Transverse colon (tissue), 4 donors: Measurements from ENCODE around the gene ACER1. TPM values are rescaled to one million over a fixed set of nuclear protein-coding genes. Genes with fewer than 3 reads are reported as not detected.
"Not testable (repeated sequence)": the region's sequence is repeated elsewhere in the genome, so short reads cannot be mapped to it uniquely, and the experiment has no call there.

ENCODE experiments used
- DNase-seq: peaks from one replicate; pipeline ENCODE4 v3.0.0-alpha.2; 2019
- H3K27ac ChIP-seq, 4 donors: fragments of 200-600 bp; sonication (generic); 2 replicates each; pipeline ENCODE4 v1.5.1; 2016 to 2018; ENCODE audit warnings: inconsistent platforms in 4 of 4
- H3K27me3 ChIP-seq: fragments of 200-600 bp; sonication (generic); 2 replicates; pipeline ENCODE4 v1.5.1; 2017; ENCODE audit warnings: inconsistent platforms
- H3K36me3 ChIP-seq, 4 donors: fragments of 200-600 bp; sonication (generic); 2 replicates each; pipeline ENCODE4 v1.5.1; 2017 to 2019; ENCODE audit warnings: inconsistent platforms in 4 of 4
- H3K4me1 ChIP-seq, 4 donors: fragments of 200-600 bp; sonication (generic); 2 replicates each; pipeline ENCODE4 v1.5.1; 2017 to 2020; ENCODE audit warnings: inconsistent platforms in 4 of 4
- H3K4me3 ChIP-seq, 4 donors: fragments of 200-600 bp; sonication (generic); 1 replicate in 1 of 4; 2 replicates in 3 of 4; pipeline versions ENCODE4 v1.5.1 to v1.6.1; 2017 to 2019; ENCODE audit warnings: inconsistent platforms in 4 of 4
- H3K9me3 ChIP-seq, 2 donors: fragments of 200-600 bp; sonication (generic); 2 replicates each; pipeline ENCODE4 v1.5.1; 2017 to 2019; ENCODE audit warnings: inconsistent platforms in 2 of 2
- EP300 ChIP-seq: sonication (generic); formaldehyde crosslinking; IDR thresholded peaks from one replicate; pipeline ENCODE4 v1.6.1; 2017; ENCODE audit warnings: antibody characterized with exemption, low read depth
- POLR2A ChIP-seq: fragments of 450-650 bp; IDR thresholded peaks from one replicate; pipeline ENCODE4 v1.6.1; 2016; ENCODE audit warnings: antibody characterized with exemption, mild to moderate bottlenecking, moderate library complexity
- POLR2AphosphoS5 ChIP-seq, 3 donors: sonication (generic); formaldehyde crosslinking; IDR thresholded peaks; one replicate each; pipeline ENCODE4 v1.6.1; 2016; ENCODE audit warnings: antibody characterized with exemption in 3 of 3
- WGBS, 2 donors: methylation state at CpG; one replicate each; pipeline ENCODE4 v1.1.5; 2018; ENCODE audit warnings: low coverage in 1 of 2; 5-methylcytosine and 5-hydroxymethylcytosine counted together
- in situ Hi-C, 4 donors: fragments of 200-750 bp; cut with MboI; loops; one replicate each; pipeline versions ENCODE4 v1.15.0 to v1.15.1; 2017; ENCODE audit warnings: low sequenced_read_pairs in 3 of 4, low pct_ligation_motif_present in 1 of 4, low pct_unique_long_range_greater_than_20kb in 1 of 4
- intact Hi-C: fragments of 100-400 bp; cut with DNase I; formaldehyde crosslinking; loops from one replicate; pipeline ENCODE4 v1.15.1; 2023; ENCODE audit warnings: low total_unique reads
- total RNA-seq, 4 donors: library from RNA; depleted of rRNA; stranded (reverse); fragments of >200 nt; gene quantifications; one replicate each; pipeline ENCODE4 v1.1.0, GENCODE V29; 2016
- TF ChIP-seq, protein P1 (sequence below), 5 experiments: fragments of 200-600 bp in 3 of 5; fragments of 450-650 bp in 2 of 5; sonication (generic) in 3 of 5; IDR thresholded peaks; 1 replicate in 2 of 5; 2 replicates in 3 of 5; pipeline ENCODE4 v1.5.1; 2016 to 2017; ENCODE audit warnings: antibody characterized with exemption in 5 of 5, inconsistent platforms in 3 of 5, mild to moderate bottlenecking in 2 of 5, moderate library complexity in 1 of 5

The ACER1 gene
- total RNA-seq, 4 donors from 2014 or later: 9.2 TPM; not detected in 3

DNA sequence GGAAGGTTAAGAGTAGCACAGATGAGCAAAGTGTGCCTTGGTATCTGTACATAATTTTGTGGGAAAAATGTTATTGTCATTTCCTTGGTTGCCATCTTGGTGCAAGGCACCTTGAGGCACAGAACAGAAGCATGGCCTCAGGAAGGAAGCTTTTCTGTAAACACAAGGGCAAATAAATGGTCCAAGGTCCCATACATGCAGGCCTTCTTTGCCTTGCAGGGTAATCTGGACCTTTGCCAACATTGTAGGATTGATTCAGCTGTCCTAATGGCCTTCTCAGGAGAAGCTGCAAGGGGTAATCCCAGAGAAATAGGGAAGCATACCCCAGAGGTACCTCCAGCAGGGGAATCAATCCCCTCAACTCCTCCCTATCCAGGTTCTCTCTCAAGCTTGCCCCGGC, 44.7 kb downstream of the ACER1 start:
- Histone ChIP-seq H3K36me3 (no peaks in the 10 kb centered on the region), H3K4me3 (no peak overlapping the region), H3K4me1 (no peaks in the 10 kb centered on the region), H3K9me3 (peaks cover 50 to 58% of the 10 kb centered on the region in 2 donors), H3K27me3 (no peaks in the 10 kb centered on the region), H3K27ac (no peak overlapping the region)
- intact Hi-C loops: no loop called here
- TF ChIP-seq POLR2AphosphoS5 (IDR thresholded peaks at IDR 0.05): no peak
- TF ChIP-seq EP300: no peak
- no peak for TF ChIP-seq POLR2A
- TF ChIP-seq, protein P1, sequence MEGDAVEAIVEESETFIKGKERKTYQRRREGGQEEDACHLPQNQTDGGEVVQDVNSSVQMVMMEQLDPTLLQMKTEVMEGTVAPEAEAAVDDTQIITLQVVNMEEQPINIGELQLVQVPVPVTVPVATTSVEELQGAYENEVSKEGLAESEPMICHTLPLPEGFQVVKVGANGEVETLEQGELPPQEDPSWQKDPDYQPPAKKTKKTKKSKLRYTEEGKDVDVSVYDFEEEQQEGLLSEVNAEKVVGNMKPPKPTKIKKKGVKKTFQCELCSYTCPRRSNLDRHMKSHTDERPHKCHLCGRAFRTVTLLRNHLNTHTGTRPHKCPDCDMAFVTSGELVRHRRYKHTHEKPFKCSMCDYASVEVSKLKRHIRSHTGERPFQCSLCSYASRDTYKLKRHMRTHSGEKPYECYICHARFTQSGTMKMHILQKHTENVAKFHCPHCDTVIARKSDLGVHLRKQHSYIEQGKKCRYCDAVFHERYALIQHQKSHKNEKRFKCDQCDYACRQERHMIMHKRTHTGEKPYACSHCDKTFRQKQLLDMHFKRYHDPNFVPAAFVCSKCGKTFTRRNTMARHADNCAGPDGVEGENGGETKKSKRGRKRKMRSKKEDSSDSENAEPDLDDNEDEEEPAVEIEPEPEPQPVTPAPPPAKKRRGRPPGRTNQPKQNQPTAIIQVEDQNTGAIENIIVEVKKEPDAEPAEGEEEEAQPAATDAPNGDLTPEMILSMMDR (IDR thresholded peaks at IDR 0.05): no peak
- WGBS, 2 donors: 100% methylated on average over 1 of the region's 1 CpG; no CpG with 5 or more reads in 1 of the 2 donors
- no peak for DNase-seq
- in situ Hi-C loops: loop anchor here in 1 of 4 donors (25.0 kb wide), 1 partner anchor 101 kb away; no protein-coding TSS in a partner anchor

DNA sequence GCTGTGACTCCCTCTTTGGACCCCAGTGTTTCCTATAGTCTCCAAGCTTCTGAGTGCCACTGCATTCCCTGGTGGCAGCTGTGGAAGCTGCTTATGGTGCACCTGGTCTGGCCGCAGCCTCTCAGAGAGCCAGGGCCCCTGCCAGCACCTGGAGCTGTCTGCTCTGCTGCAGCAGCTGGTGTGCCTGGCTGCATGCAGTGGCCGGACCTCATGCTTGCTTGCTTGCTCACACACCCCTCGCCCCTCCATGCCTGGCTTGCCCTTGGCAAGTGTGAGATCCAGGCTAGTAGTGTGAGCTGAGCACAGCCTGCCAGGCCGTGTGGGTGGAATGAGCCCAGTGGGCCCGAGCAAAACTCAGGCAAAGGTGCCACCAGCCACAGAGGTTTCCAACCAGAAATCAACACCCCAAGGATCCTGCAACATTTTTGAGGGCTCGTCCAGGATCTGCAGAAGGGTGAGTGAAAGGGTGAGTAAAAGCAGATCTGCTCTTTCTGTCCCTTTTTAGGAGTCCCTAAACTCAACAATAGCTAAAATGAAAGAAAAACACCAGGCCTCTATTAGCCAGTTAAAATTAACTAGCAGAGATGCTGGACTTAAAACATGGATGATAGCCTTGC, 46.0 kb downstream of the ACER1 start:
- in situ Hi-C loops (loop anchor here in 1 of 4 donors (25.0 kb wide), 1 partner anchor 100 kb away; no protein-coding TSS in a partner anchor), intact Hi-C loops (no loop called here)
- no peak for TF ChIP-seq EP300
- TF ChIP-seq, protein P1 (IDR thresholded peaks at IDR 0.05): no peak
- TF ChIP-seq POLR2AphosphoS5 (IDR thresholded peaks at IDR 0.05): no peak
- TF ChIP-seq POLR2A: no peak
- Histone ChIP-seq H3K4me3 (no peak overlapping the region), H3K9me3 (peaks cover 45 to 48% of the 10 kb centered on the region in 2 donors), H3K36me3 (no peaks in the 10 kb centered on the region), H3K27me3 (no peaks in the 10 kb centered on the region), H3K27ac (no peak overlapping the region), H3K4me1 (no peaks in the 10 kb centered on the region)
- 89% methylated on average over 6 of the region's 6 CpGs; no CpG with 5 or more reads in 1 of the 2 donors for WGBS, 2 donors
- no peak for DNase-seq

DNA sequence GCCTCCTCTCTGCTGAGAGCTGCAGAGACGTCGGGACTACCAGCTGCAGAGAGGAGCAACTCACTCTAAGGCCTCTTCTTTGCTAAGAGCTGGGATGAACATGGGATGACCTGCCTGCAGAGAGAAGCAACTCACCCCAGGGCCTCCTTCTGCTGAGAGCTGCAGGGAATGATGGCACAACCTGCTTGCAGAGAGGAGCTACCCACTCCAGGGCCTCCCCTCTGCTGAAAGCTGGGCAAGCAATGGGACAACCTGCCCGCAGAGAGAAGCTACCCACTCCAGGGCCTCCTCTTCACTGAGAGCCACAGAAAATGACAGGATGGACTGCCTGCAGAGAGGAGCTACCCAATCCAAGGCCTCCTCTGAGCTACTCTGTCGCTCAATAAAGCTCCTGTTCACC, 46.7 kb downstream of the ACER1 start:
- no peak for DNase-seq
- Histone ChIP-seq H3K4me1 (no peaks in the 10 kb centered on the region), H3K4me3 (no peak overlapping the region), H3K27me3 (no peaks in the 10 kb centered on the region), H3K9me3 (peaks cover 38 to 41% of the 10 kb centered on the region in 2 donors), H3K27ac (no peak overlapping the region), H3K36me3 (no peaks in the 10 kb centered on the region)
- 86% methylated on average over 4 of the region's 4 CpGs; no CpG with 5 or more reads in 1 of the 2 donors for WGBS, 2 donors
- in situ Hi-C loops: loop anchor here in 1 of 4 donors (25.0 kb wide), 1 partner anchor 99 kb away; no protein-coding TSS in a partner anchor
- intact Hi-C loops: no loop called here
- no peak for TF ChIP-seq EP300
- TF ChIP-seq, protein P1 (IDR thresholded peaks at IDR 0.05): no peak
- TF ChIP-seq POLR2AphosphoS5 (IDR thresholded peaks at IDR 0.05): no peak
- no peak for TF ChIP-seq POLR2A

DNA sequence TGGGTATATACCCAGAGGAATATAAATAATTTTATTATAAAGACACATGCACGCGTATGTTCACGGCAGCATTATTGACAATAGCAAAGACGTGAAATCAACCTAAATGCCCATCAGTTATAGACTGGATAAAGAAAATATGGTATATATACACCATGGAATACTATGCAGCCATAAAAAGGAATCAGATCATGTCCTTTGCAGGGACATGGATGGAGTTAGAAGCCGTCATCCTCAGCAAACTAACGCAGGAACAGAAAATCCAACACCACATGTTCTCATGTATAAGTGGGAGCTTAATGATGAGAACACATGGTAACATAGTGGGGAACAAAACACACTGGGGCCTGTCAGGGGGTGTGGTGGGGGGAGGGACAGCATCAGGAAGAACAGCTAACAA, 51.0 kb downstream of the ACER1 start:
- H3K4me3 ChIP-seq, H3K27ac ChIP-seq, H3K36me3 ChIP-seq, DNase-seq, H3K27me3 ChIP-seq: not testable (repeated sequence)
- intact Hi-C loops (loop anchor here (5.0 kb wide), 1 partner anchor 65 kb away; no protein-coding TSS in a partner anchor), in situ Hi-C loops (loop anchor here in 1 of 4 donors (25.0 kb wide), 1 partner anchor 95 kb away; no protein-coding TSS in a partner anchor)
- peaks cover 12 to 14% of the 10 kb centered on the region in 2 donors for H3K9me3 ChIP-seq
- WGBS, 2 donors: 88 to 90% methylated on average over 4 to 6 of the region's 6 CpGs
- peaks cover 15 to 22% (median 18%) of the 10 kb centered on the region in 4 donors for H3K4me1 ChIP-seq
